H1 (cell line): ENCODE data around the gene COL4A1. TPM values are rescaled to one million over a fixed set of nuclear protein-coding genes. Genes with fewer than 3 reads are reported as not detected.

Source experiments
- CTCF ChIA-PET: fragments of 300-600 bp; sonication (Branson Sonifier 250); formaldehyde crosslinking; loops from one replicate; lab custom pipeline; 2021; ENCODE audit not compliant: partially characterized antibody; lab: Charles Lee
- POLR2A ChIA-PET: fragments of 300-600 bp; sonication (Branson Sonifier 250); formaldehyde crosslinking; loops from one replicate; lab custom pipeline; 2021; ENCODE audit warnings: inconsistent platforms; ENCODE audit not compliant: partially characterized antibody; lab: Charles Lee
- DNase-seq, 2 experiments: peaks; one replicate each; pipeline versions ENCODE4 v3.0.0 to v3.0.0-alpha.2; 2010 to 2022; ENCODE audit warnings: low spot score in 2 of 2, low read depth in 1 of 2, mixed read lengths in 1 of 2
- FAIRE-seq: peaks from 2 replicates; lab custom pipeline; 2011; peaks lifted over from hg19 to GRCh38; lab: Jason Lieb, UNC
- H2AFZ ChIP-seq: 2 replicates; pipeline ENCODE4 v1.8.1; 2012; ENCODE audit warnings: low read length, inconsistent platforms
- H2AK5ac ChIP-seq: 2 replicates; pipeline ENCODE4 v1.6.1; 2013; ENCODE audit warnings: low read depth, low read length
- H2BK120ac ChIP-seq: replicated peaks from 2 replicates; pipeline ENCODE3; 2013; ENCODE audit warnings: low read depth, low read length, inconsistent platforms
- H2BK12ac ChIP-seq: 2 replicates; pipeline ENCODE4 v1.6.1; 2013; ENCODE audit warnings: low read depth, low read length
- H2BK15ac ChIP-seq: 2 replicates; pipeline ENCODE4 v1.6.1; 2013; ENCODE audit warnings: low read length
- H2BK20ac ChIP-seq: 2 replicates; pipeline ENCODE4 v1.6.1; 2013; ENCODE audit warnings: low read length
- H2BK5ac ChIP-seq: 2 replicates; pipeline ENCODE4 v1.6.1; 2013; ENCODE audit warnings: low read depth, low read length
- H3K14ac ChIP-seq: 2 replicates; pipeline ENCODE4 v1.6.1; 2013; ENCODE audit warnings: inconsistent platforms; ENCODE audit not compliant: insufficient read length
- H3K18ac ChIP-seq: 2 replicates; pipeline ENCODE4 v1.6.1; 2013; ENCODE audit warnings: low read length; ENCODE audit errors: extremely low read depth
- H3K23ac ChIP-seq: 2 replicates; pipeline ENCODE4 v1.6.1; 2013; ENCODE audit warnings: inconsistent platforms; ENCODE audit not compliant: insufficient read length
- H3K23me2 ChIP-seq: 2 replicates; pipeline ENCODE4 v1.6.1; 2013; ENCODE audit warnings: low read depth, low read length
- H3K27ac ChIP-seq: 2 replicates; pipeline ENCODE4 v1.6.1; 2011; ENCODE audit warnings: low read depth, low read length, inconsistent platforms
- H3K27me3 ChIP-seq, 4 experiments: replicated peaks in 1 of 4; 1 replicate in 1 of 4; 2 replicates in 3 of 4; pipeline versions ENCODE4 v1.6.1 to v1.8.1; 2011 to 2013; ENCODE audit warnings: low read length in 3 of 4, mild to moderate bottlenecking in 3 of 4, inconsistent platforms in 2 of 4, mixed read lengths in 2 of 4, moderate library complexity in 1 of 4; ENCODE audit not compliant: control insufficient read depth in 3 of 4, insufficient read depth in 3 of 4; ENCODE audit errors: extremely low read depth in 1 of 4
- H3K36me3 ChIP-seq, 4 experiments: 2 replicates each; pipeline versions ENCODE4 v1.6.1 to v1.8.1; 2011 to 2013; ENCODE audit warnings: mild to moderate bottlenecking in 4 of 4, low read length in 3 of 4, moderate library complexity in 2 of 4, control low read depth in 1 of 4, inconsistent platforms in 1 of 4; ENCODE audit not compliant: insufficient read depth in 4 of 4, control insufficient read depth in 2 of 4
- H3K4ac ChIP-seq: replicated peaks from 2 replicates; pipeline ENCODE3; 2013; ENCODE audit warnings: low read length, low read depth, mixed read lengths, inconsistent platforms; ENCODE audit not compliant: insufficient read length
- H3K4me1 ChIP-seq, 4 experiments: replicated peaks in 1 of 4; 1 replicate in 1 of 4; 2 replicates in 3 of 4; pipeline versions ENCODE4 v1.6.1 to v1.8.1; 2011 to 2013; ENCODE audit warnings: low read length in 3 of 4, inconsistent platforms in 2 of 4, mixed read lengths in 1 of 4; ENCODE audit not compliant: insufficient read depth in 4 of 4, control insufficient read depth in 3 of 4
- H3K4me2 ChIP-seq, 2 experiments: 2 replicates each; pipeline versions ENCODE4 v1.6.1 to v1.8.1; 2011 to 2013; ENCODE audit warnings: low read depth in 2 of 2, low read length in 2 of 2, control low read depth in 1 of 2, inconsistent platforms in 1 of 2, mild to moderate bottlenecking in 1 of 2; ENCODE audit not compliant: insufficient read depth in 1 of 2
- H3K4me3 ChIP-seq, 4 experiments: fragments of 200-600, 300-600 bp in 1 of 4; sonication (generic), shearing (Covaris generic), sonication (Bioruptor Twin) in 1 of 4; 2 replicates each; pipeline versions ENCODE4 v1.5.1 to v1.8.1; 2011 to 2016; ENCODE audit warnings: low read length in 4 of 4, low read depth in 3 of 4, control low read depth in 2 of 4, inconsistent platforms in 2 of 4, mild to moderate bottlenecking in 2 of 4, mixed read lengths in 1 of 4, moderate library complexity in 1 of 4; ENCODE audit not compliant: insufficient read depth in 2 of 4; ENCODE audit errors: extremely low read depth in 1 of 4
- H3K56ac ChIP-seq: replicated peaks from 2 replicates; pipeline ENCODE3; 2013; ENCODE audit warnings: low read depth, mild to moderate bottlenecking, mixed read lengths, low read length, inconsistent platforms; ENCODE audit not compliant: insufficient read length
- H3K79me1 ChIP-seq: 2 replicates; pipeline ENCODE4 v1.6.1; 2013; ENCODE audit warnings: low read depth, low read length, control low read depth
- H3K79me2 ChIP-seq, 2 experiments: 2 replicates each; pipeline versions ENCODE4 v1.6.1 to v1.8.1; 2012 to 2013; ENCODE audit warnings: low read length in 2 of 2, mild to moderate bottlenecking in 2 of 2, inconsistent platforms in 1 of 2; ENCODE audit not compliant: insufficient read depth in 2 of 2, control insufficient read depth in 1 of 2
- H3K9ac ChIP-seq, 4 experiments: replicated peaks in 1 of 4; 1 replicate in 1 of 4; 2 replicates in 3 of 4; pipeline versions ENCODE4 v1.6.1 to v1.8.1; 2011 to 2013; ENCODE audit warnings: low read depth in 3 of 4, low read length in 3 of 4, control low read depth in 2 of 4, mild to moderate bottlenecking in 2 of 4, moderate library complexity in 2 of 4, inconsistent platforms in 1 of 4; ENCODE audit errors: extremely low read depth in 1 of 4
- H3K9me3 ChIP-seq, 2 experiments: 2 replicates each; pipeline versions ENCODE4 v1.6.1 to v1.8.1; 2012 to 2013; ENCODE audit warnings: mild to moderate bottlenecking in 2 of 2, moderate library complexity in 2 of 2, control low read depth in 1 of 2, inconsistent platforms in 1 of 2, low read depth in 1 of 2, low read length in 1 of 2, mixed read lengths in 1 of 2; ENCODE audit not compliant: insufficient read depth in 2 of 2
- H4K20me1 ChIP-seq, 2 experiments: replicated peaks in 1 of 2; 2 replicates each; pipeline versions ENCODE3 to v1.8.1; 2011 to 2013; ENCODE audit warnings: inconsistent platforms in 2 of 2, low read length in 2 of 2, mild to moderate bottlenecking in 1 of 2; ENCODE audit not compliant: insufficient read depth in 2 of 2, control insufficient read depth in 1 of 2
- H4K5ac ChIP-seq: 2 replicates; pipeline ENCODE4 v1.6.1; 2013; ENCODE audit warnings: low read length, low read depth, mixed read lengths, inconsistent platforms; ENCODE audit not compliant: insufficient read length
- H4K8ac ChIP-seq: 2 replicates; pipeline ENCODE4 v1.8.0; 2013; ENCODE audit warnings: mild to moderate bottlenecking, moderate library complexity, low read length, inconsistent platforms; ENCODE audit not compliant: insufficient read depth; ENCODE audit errors: extremely low read depth
- H4K91ac ChIP-seq: replicated peaks from 2 replicates; pipeline ENCODE3; 2013; ENCODE audit warnings: low read length, mixed read lengths, inconsistent platforms; ENCODE audit not compliant: insufficient read length
- HDAC6 ChIP-seq: IDR thresholded peaks from one replicate; pipeline ENCODE4 v1.7.1; 2012; ENCODE audit warnings: low read depth, mild to moderate bottlenecking, inconsistent platforms, low read length, moderate library complexity
- RAD21 ChIP-seq, 2 experiments: IDR thresholded peaks in 1 of 2; conservative IDR thresholded peaks in 1 of 2; 2 replicates each; pipeline ENCODE4 v1.6.1; 2011; ENCODE audit warnings: low read depth in 2 of 2, low read length in 2 of 2, improper control_type of control experiment in 1 of 2, inconsistent platforms in 1 of 2, mild to moderate bottlenecking in 1 of 2, moderate library complexity in 1 of 2
- TAF1 ChIP-seq: IDR thresholded peaks from 2 replicates; pipeline ENCODE4 v1.6.1; 2011; ENCODE audit warnings: mild to moderate bottlenecking, low read depth, low read length
- WGBS, 2 experiments: shearing (Covaris generic) in 1 of 2; methylation state at CpG; one replicate each; pipeline versions ENCODE4 v1.1.6 to v1.1.7; 2013 to 2015; ENCODE audit warnings: low lambda C conversion rate in 2 of 2, mixed read lengths in 2 of 2, inconsistent platforms in 1 of 2, low coverage in 1 of 2, missing lambda C conversion rate in 1 of 2; ENCODE audit not compliant: insufficient replicate concordance in 2 of 2, insufficient coverage in 1 of 2, insufficient read length in 1 of 2; ENCODE audit errors: extremely low coverage in 1 of 2, missing lambda C conversion rate in 1 of 2; 5-methylcytosine and 5-hydroxymethylcytosine counted together
- polyA plus RNA-seq, 7 experiments: library from polyadenylated mRNA; depleted of rRNA in 3 of 7; stranded (reverse) in 5 of 7; unstranded in 2 of 7; fragments of >200 nt in 5 of 7; fragments of 200-250 nt in 2 of 7; gene quantifications; 1 replicate in 5 of 7; 2 replicates in 1 of 7; 4 replicates in 1 of 7; pipeline versions ENCODE4 v1.2.1 to v1.2.3, GENCODE V29; 2011 to 2013; ENCODE audit warnings: missing spikeins in 2 of 7, mixed read lengths in 2 of 7
- total RNA-seq: library from RNA; stranded (reverse); fragmentation: NEBNext Ultra II Directional; extraction: Animal tissue kit (Norgen Biotek cat#: 25700); gene quantifications from 2 replicates; pipeline ENCODE4 v1.2.1, GENCODE V29; 2021
- TF ChIP-seq, protein P1 (sequence below), 3 experiments: IDR thresholded peaks; 1 replicate in 2 of 3; 2 replicates in 1 of 3; pipeline versions ENCODE4 v1.5.1 to v1.6.1; 2011; ENCODE audit warnings: low read length in 3 of 3, mild to moderate bottlenecking in 3 of 3, inconsistent platforms in 2 of 3, low read depth in 1 of 3, moderate library complexity in 1 of 3; ENCODE audit not compliant: insufficient read depth in 1 of 3; ENCODE audit errors: control extremely low read depth in 1 of 3
- TF ChIP-seq, protein P2 (sequence below): IDR thresholded peaks from 2 replicates; pipeline ENCODE4 v1.6.1; 2012; ENCODE audit warnings: low read length, inconsistent platforms

The COL4A1 gene
- total and polyA plus RNA-seq, 2 of the 8 experiments (the other 6 are each of a cell fraction or from before 2014, with no cell fraction given): 30.7 to 82.0 TPM

DNA sequence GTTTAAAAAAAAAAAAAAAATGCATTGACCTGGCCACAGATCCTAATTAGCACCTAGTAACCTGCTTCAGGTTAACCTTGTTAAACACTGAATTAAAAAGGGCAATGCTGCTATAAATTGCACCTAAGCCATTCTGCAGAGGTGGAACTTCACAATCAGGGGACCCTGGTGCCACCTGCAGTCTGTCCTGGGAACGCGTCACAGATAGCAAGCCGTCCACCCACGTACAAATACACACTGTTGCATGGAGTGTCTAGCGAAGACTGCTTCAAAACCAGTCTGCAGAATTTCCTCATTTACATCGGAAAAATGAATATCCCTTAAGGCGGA lies 169.3 kb downstream of the COL4A1 start:
- Histone ChIP-seq H3K79me2 (no peaks in the 10 kb centered on the region), H3K18ac (0 out of 2 replicates have a peak overlapping the region, but pooled peaks have one; percentile 68), H3K4me1 (peaks cover 14 to 28% (median 25%) of the 10 kb centered on the region in 4 experiments), H2BK120ac (no peak overlapping the region), H4K91ac (no peak overlapping the region), H3K4me2 (peak overlapping the region; percentile 69 to 95), H3K9ac (no peak overlapping the region), H3K79me1 (no peaks in the 10 kb centered on the region), H2AK5ac (no peak overlapping the region), H3K4me3 (peak overlapping the region; percentile 48 to 78 (median 64)), H2AFZ (peak overlapping the region; percentile 36; the same call in 1 of the 2 replicates), H3K23me2 (peaks cover 12% of the 10 kb centered on the region), H3K23ac (no peak overlapping the region), H2BK12ac (0 out of 2 replicates have a peak overlapping the region, but pooled peaks have one; percentile 61), H4K8ac (no peak overlapping the region), H3K9me3 (no peaks in the 10 kb centered on the region), H3K14ac (no peak overlapping the region), H2BK5ac (no peak overlapping the region; the same call in 1 of the 2 replicates), H4K5ac (no peak overlapping the region), H3K27ac (no peak overlapping the region), H4K20me1 (no peaks in the 10 kb centered on the region), H3K4ac (no peak overlapping the region), H3K36me3 (no peaks in the 10 kb centered on the region), H2BK15ac (peak overlapping the region; percentile 31; the same call in 1 of the 2 replicates), H2BK20ac (no peak overlapping the region), H3K27me3 (peaks cover 0 to 13% (median 7%) of the 10 kb centered on the region in 4 experiments; a peak in 5 of 7 replicates), H3K56ac (no peak overlapping the region)
- ChIA-PET POLR2A (interaction anchor here (1.3 to 1.5 kb wide), 2 partner anchors 13 to 169 kb away, joined by 3 read pairs; partner anchors contain the start of genes COL4A1 and COL4A2), CTCF (interaction anchor here (1.4 to 3.5 kb wide), 7 partner anchors 11 to 31 kb away, joined by 3 to 17 read pairs (median 7); no protein-coding TSS in a partner anchor)
- FAIRE-seq (no peak), DNase-seq (no peak)
- TF ChIP-seq, protein P1, sequence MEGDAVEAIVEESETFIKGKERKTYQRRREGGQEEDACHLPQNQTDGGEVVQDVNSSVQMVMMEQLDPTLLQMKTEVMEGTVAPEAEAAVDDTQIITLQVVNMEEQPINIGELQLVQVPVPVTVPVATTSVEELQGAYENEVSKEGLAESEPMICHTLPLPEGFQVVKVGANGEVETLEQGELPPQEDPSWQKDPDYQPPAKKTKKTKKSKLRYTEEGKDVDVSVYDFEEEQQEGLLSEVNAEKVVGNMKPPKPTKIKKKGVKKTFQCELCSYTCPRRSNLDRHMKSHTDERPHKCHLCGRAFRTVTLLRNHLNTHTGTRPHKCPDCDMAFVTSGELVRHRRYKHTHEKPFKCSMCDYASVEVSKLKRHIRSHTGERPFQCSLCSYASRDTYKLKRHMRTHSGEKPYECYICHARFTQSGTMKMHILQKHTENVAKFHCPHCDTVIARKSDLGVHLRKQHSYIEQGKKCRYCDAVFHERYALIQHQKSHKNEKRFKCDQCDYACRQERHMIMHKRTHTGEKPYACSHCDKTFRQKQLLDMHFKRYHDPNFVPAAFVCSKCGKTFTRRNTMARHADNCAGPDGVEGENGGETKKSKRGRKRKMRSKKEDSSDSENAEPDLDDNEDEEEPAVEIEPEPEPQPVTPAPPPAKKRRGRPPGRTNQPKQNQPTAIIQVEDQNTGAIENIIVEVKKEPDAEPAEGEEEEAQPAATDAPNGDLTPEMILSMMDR (IDR thresholded peaks at IDR 0.05; ENCODE audit: control extremely low read depth in 1 of 3, insufficient read depth in 1 of 3, low read depth in 1 of 3, low read length in 3 of 3): peak in 2 of 3 experiments; percentile 34 to 40; a peak in 2 of 4 replicates
- TF ChIP-seq, protein P2, sequence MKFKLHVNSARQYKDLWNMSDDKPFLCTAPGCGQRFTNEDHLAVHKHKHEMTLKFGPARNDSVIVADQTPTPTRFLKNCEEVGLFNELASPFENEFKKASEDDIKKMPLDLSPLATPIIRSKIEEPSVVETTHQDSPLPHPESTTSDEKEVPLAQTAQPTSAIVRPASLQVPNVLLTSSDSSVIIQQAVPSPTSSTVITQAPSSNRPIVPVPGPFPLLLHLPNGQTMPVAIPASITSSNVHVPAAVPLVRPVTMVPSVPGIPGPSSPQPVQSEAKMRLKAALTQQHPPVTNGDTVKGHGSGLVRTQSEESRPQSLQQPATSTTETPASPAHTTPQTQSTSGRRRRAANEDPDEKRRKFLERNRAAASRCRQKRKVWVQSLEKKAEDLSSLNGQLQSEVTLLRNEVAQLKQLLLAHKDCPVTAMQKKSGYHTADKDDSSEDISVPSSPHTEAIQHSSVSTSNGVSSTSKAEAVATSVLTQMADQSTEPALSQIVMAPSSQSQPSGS: no peak
- no peak for TF ChIP-seq TAF1
- TF ChIP-seq RAD21 (IDR thresholded peaks at IDR 0.05 in 1 of 2, conservative IDR thresholded peaks at IDR 0.05 in 1 of 2; ENCODE audit: low read depth in 2 of 2, low read length in 2 of 2): peak; percentile 25 to 44; a peak in 3 of 4 replicates
- no peak for TF ChIP-seq HDAC6
- 4% methylated on average over 7 of the region's 7 CpGs; no CpG with 5 or more reads in 1 of the 2 experiments for WGBS, 2 experiments
